ENCODE measurements around the gene JAG1. TPM values are rescaled to one million over a fixed set of nuclear protein-coding genes. Genes with fewer than 3 reads are reported as not detected.
A peak's percentile ranks its signal among the peaks of the same experiment; 100 is the strongest.

The JAG1 gene
- total RNA-seq, 4 donors from 2014 or later = 89.6 to 182 (median 123) TPM

DNA sequence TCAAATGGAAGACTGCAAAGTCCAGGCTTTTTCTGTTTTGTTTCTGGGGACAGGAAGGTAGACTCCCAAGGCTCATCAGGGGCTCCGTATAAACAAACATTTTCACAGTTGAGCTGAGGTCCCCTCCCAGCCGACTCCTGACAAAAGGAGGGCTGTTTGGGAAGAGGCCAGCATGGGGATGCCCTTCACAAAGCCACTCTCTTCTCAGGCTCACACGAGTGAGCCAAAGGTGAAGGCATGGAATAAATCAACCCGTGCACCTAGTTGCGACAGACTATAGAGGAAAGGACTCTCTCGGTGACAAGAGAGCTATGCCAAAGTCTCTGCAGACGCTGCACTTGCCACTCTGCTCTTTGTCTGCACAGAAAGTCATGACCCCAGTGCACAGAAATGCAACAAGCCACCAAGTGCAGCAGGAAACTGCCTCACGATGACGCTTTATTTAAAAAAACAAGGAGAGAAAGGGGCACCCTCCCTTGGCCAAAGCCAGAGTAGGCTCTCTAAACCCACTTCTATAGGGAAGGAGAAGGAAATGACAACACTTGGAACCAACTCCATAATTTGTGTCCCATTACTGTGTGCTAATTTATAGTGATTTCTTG, 21.0 kb downstream of the JAG1 start:
- Histone ChIP-seq H3K4me1 (peaks cover 48 to 100% (median 79%) of the 10 kb centered on the region in 3 donors), H3K4me3 (peak overlapping the region in 2 of 4 donors; percentile 26 to 49), H3K27me3 (no peaks in the 10 kb centered on the region), H3K36me3 (peaks cover 30 to 92% (median 38%) of the 10 kb centered on the region in 3 donors), H3K9me3 (no peaks in the 10 kb centered on the region), H3K27ac (peak overlapping the region; percentile 80 to 99 (median 92))
- intact Hi-C loops (cut with DNase I) = no loop called here
- DNase-seq = no peak
- WGBS, 2 donors = 21 to 23% methylated on average over 5 to 9 of the region's 9 CpGs
- TF ChIP-seq, protein P1, sequence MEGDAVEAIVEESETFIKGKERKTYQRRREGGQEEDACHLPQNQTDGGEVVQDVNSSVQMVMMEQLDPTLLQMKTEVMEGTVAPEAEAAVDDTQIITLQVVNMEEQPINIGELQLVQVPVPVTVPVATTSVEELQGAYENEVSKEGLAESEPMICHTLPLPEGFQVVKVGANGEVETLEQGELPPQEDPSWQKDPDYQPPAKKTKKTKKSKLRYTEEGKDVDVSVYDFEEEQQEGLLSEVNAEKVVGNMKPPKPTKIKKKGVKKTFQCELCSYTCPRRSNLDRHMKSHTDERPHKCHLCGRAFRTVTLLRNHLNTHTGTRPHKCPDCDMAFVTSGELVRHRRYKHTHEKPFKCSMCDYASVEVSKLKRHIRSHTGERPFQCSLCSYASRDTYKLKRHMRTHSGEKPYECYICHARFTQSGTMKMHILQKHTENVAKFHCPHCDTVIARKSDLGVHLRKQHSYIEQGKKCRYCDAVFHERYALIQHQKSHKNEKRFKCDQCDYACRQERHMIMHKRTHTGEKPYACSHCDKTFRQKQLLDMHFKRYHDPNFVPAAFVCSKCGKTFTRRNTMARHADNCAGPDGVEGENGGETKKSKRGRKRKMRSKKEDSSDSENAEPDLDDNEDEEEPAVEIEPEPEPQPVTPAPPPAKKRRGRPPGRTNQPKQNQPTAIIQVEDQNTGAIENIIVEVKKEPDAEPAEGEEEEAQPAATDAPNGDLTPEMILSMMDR (IDR thresholded peaks at IDR 0.05) = no peak
- no peak for TF ChIP-seq POLR2A (IDR thresholded peaks at IDR 0.05)

- H3K36me3 ChIP-seq = peaks cover 33 to 92% (median 43%) of the 10 kb centered on the region in 3 donors
- no peaks in the 10 kb centered on the region for H3K27me3 ChIP-seq
- peak overlapping the region in 1 of 4 donors; percentile 49 for H3K4me3 ChIP-seq
- intact Hi-C loops (cut with DNase I) = no loop called here
- no peak for DNase-seq
- peak overlapping the region; percentile 80 to 99 (median 92) for H3K27ac ChIP-seq
- TF ChIP-seq, protein P1 (IDR thresholded peaks at IDR 0.05) = no peak
- no peak for TF ChIP-seq POLR2A (IDR thresholded peaks at IDR 0.05)
- 43 to 48% methylated on average over 9 of the region's 9 CpGs for WGBS, 2 donors
- no peaks in the 10 kb centered on the region for H3K9me3 ChIP-seq
- peaks cover 46 to 100% (median 79%) of the 10 kb centered on the region in 3 donors for H3K4me1 ChIP-seq
Measured at GRCh38 chr20:10652185-10652584, 21.6 kb downstream of the JAG1 start.

DNA sequence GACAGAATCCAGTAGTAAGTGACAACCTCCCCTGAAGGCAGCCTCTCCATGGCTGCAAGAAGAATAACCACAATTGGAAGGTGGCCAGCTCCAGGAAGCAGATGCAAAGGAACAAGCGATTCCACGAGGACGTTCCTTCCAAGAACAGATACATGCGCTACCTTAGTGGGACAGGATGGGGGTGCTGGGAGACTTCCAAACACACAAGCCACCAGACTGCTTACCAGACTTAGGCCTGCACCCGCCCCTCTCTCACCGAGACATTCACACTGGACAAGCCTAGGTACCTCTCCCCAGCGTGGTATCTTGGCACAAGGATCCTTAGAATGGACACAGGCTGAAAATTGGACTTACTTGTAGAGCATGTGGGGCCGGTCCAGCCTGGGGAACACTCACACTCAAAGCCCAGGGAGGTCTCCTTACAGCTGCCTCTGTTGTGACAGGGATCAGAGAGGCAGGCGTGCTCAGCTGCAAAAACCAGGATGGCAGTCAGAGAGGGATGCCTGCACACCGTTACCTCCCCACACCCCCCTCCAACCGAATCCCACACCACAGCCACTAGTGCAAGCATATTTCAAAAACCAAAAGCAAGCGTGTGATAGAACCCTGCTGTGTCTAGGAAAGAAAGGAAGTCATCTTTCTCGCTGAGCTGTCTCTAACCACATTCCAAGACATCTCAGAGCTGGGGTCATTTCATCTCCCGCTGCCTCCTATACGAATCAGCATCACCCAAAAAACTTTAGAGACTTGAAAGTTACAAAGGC, 22.4 kb downstream of the JAG1 start:
- Histone ChIP-seq H3K4me1 (peaks cover 45 to 100% (median 79%) of the 10 kb centered on the region in 3 donors), H3K9me3 (no peaks in the 10 kb centered on the region), H3K36me3 (peaks cover 40 to 92% (median 48%) of the 10 kb centered on the region in 3 donors), H3K4me3 (no peak overlapping the region), H3K27ac (peak overlapping the region; percentile 62 to 99 (median 88)), H3K27me3 (no peaks in the 10 kb centered on the region)
- no peak for DNase-seq
- intact Hi-C loops (cut with DNase I) = no loop called here
- TF ChIP-seq, protein P1 (IDR thresholded peaks at IDR 0.05) = no peak
- no peak for TF ChIP-seq POLR2A (IDR thresholded peaks at IDR 0.05)
- WGBS, 2 donors = 45 to 50% methylated on average over 7 to 8 of the region's 15 CpGs

DNA sequence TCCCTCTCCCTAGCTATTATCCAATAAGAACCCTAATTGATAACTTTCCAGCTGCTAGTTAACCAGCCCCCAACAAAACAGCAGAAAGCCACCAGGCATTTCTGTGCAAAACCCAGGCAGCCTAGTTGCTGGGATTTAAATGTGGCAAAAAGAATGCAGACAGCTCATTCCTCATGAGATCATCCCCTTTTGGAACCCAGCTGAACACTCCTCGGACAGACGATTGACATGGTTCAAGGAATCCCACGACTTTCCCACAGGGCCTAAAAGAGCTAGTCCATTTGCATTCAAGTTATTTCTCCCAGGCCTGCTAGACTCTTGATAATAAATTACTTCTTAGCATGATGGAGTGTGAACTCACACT, 24.0 kb downstream of the JAG1 start:
- peaks cover 48 to 94% (median 64%) of the 10 kb centered on the region in 3 donors for H3K36me3 ChIP-seq
- peak overlapping the region; percentile 16 to 99 (median 80) for H3K27ac ChIP-seq
- H3K27me3 ChIP-seq = no peaks in the 10 kb centered on the region
- no peak overlapping the region for H3K4me3 ChIP-seq
- no peak for DNase-seq
- intact Hi-C loops (cut with DNase I) = no loop called here
- no peaks in the 10 kb centered on the region for H3K9me3 ChIP-seq
- H3K4me1 ChIP-seq = peaks cover 29 to 100% (median 71%) of the 10 kb centered on the region in 3 donors
- WGBS, 2 donors = 35 to 55% methylated on average over 3 of the region's 3 CpGs
- no peak for TF ChIP-seq POLR2A (IDR thresholded peaks at IDR 0.05)
- TF ChIP-seq, protein P1 (IDR thresholded peaks at IDR 0.05) = no peak
